ENCODE results near the gene KRTAP5-1.

- TF ChIP-seq CTCF (IDR thresholded peaks at IDR 0.05) (no peak), POLR2AphosphoS5 (IDR thresholded peaks at IDR 0.05; ENCODE audit: insufficient read depth in 1 of 2, low read depth in 1 of 2) (no peak), POLR2A (IDR thresholded peaks at IDR 0.05) (no peak)
Observed at GRCh38 chr11:1558775-1559110, 26.3 kb downstream of the KRTAP5-1 start.
